GM19468 (cell line): ENCODE data around the gene FBXW9.
"Not testable (repeated sequence)": the region's sequence is repeated elsewhere in the genome, so short reads cannot be mapped to it uniquely, and the experiment has no call there.

Experiments
- ATAC-seq: cut with Tn5 transposase; IDR thresholded peaks from one replicate; pipeline ENCODE4 v1.9.1; 2021; ENCODE audit warnings: mild to moderate bottlenecking, moderate library complexity, moderate number of reproducible peaks; ENCODE audit not compliant: unreplicated experiment; ENCODE audit errors: extremely low read depth

Gene FBXW9

GRCh38 chr19:12720296-12720695 is 23.9 kb upstream of the FBXW9 start:
- ATAC-seq, result no peak

DNA sequence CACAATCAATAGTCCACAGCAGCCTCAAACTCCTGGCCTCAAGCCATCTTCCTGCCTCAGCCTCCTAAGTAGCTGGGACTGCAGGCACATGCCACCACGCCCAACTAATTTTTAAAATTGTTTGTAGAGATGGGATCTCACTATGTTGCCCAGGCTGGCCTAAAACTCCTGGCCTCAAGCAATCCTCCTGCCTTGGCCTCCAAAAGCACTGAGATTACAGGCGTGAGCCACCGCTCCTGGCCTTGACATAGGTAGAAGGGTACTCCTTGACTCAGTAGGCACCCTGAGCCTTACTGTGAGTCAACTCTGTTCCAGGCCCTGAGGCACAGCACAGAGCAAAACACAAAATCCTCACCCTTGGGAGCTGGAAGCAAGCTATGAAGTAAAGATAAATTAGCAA is 19.5 kb upstream of the FBXW9 start:
- no peak for ATAC-seq

GRCh38 chr19:12715102-12715501 is 18.7 kb upstream of the FBXW9 start:
- no peak for ATAC-seq

- ATAC-seq, result not testable (repeated sequence)
Observed at GRCh38 chr19:12713304-12713703, 16.9 kb upstream of the FBXW9 start.

DNA sequence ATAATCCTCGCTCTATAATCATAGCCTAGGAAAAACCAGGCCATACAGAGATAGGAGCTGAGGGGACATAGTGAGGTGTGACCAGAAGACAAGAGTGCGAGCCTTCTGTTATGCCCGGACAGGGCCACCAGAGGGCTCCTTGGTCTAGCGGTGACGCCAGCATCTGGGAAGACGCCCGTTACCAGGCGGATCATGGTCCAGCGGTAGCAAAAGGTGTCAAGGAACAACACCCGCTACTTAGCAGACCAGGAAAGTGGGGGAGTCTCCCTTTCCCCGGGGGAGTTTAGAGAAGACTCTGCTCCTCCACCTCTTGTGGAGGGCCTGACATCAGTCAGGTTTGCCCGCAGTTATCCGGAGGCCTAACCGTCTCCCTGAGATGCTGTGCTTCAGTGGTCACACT is 15.6 kb upstream of the FBXW9 start:
- not testable (repeated sequence) for ATAC-seq

- ATAC-seq, result no peak
Observed at GRCh38 chr19:12711187-12711586, 14.8 kb upstream of the FBXW9 start.

GRCh38 chr19:12708641-12709040 is 12.2 kb upstream of the FBXW9 start:
- ATAC-seq, result no peak

GRCh38 chr19:12706332-12706718 is 9.9 kb upstream of the FBXW9 start:
- no peak for ATAC-seq

- ATAC-seq, result no peak
Observed at GRCh38 chr19:12705654-12706331, 9.4 kb upstream of the FBXW9 start.

GRCh38 chr19:12705169-12705568 is 8.7 kb upstream of the FBXW9 start:
- no peak for ATAC-seq

GRCh38 chr19:12703046-12703445 is 6.6 kb upstream of the FBXW9 start:
- ATAC-seq, result no peak

DNA sequence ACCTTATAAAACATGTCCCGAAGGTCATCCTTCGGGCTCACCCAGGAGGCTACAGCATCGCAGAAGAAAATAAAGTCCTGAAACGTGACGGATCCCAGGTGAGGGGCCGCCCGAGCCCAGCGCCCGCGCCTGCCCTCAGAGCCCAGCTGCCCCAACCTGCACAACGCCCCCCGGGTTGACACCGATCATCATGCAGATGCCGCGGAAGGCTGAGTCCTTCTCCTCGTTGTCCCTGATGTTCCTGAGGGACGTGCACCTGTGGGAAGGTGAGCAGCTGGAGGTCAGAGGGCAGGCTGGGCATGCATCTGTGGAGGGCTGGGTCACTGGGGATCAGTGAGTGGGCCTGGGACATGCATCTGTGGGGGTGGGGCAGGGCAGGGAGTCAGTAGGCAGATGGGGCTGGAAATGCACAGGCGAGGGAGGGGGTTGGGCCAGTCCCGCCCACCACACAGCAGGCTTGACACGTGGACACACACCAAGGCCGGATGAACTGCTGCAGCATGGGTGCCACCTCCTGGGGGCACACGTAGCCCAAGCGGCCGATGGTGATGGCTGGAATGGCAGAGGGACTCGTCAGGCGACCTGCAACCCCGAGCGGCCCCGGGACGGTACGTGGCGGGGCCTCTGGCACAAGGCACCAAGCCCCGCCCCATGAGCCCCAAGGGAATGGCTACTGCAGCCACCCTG is 5.3 kb upstream of the FBXW9 start:
- ATAC-seq, result no peak

- ATAC-seq, result no peak
Observed at GRCh38 chr19:12698138-12698537, 1.7 kb upstream of the FBXW9 start.

DNA sequence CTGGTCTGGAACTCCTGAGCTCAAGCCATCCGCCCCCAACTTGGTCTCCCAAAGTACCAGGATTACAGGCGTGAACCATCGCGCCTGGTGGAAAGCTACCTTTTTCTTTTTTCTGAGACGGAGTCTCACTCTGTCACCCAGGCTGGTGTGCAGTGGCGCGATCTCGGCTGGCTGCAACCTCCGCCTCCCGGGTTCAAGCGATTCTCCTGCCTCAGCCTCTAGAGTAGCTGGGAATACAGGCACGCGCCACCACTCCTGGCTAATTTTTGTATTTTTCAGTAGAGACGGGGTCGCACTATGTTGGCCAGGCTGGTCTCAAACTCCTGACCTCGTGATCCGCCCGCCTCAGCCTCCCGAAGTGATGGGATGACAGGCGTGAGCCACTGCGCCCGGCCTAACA is 994 bp upstream of the FBXW9 start:
- ATAC-seq, result not testable (repeated sequence)

- peak; percentile 4 for ATAC-seq
Observed at GRCh38 chr19:12695997-12696365, 450 bp downstream of the FBXW9 start.

- ATAC-seq, result no peak
Observed at GRCh38 chr19:12695514-12695913, 917 bp downstream of the FBXW9 start.

- ATAC-seq, result no peak
Observed at GRCh38 chr19:12695096-12695495, 1.3 kb downstream of the FBXW9 start.

DNA sequence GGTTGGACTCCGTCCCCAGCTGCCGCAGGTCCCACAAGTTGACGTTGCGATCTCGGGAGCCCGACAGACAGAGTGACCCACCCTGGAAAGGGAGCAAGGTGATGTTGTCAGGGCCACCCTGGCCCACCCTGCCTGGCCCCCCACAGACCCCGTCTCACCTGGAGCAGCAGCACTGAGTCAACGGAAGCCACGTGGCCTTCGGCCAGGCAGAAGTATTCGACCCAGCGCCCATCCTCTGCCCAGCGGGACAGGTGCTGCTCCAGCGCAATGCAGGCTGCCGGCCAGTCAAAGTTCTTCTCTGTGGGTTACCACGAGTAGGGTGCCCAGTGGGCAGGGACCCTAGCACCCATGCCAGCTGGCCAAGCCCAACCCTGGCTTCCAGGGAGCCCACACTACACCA is 1.8 kb downstream of the FBXW9 start:
- ATAC-seq, result no peak

- no peak for ATAC-seq
Observed at GRCh38 chr19:12692960-12693359, 3.5 kb downstream of the FBXW9 start.

GRCh38 chr19:12689581-12690216 is 6.7 kb downstream of the FBXW9 start:
- no peak for ATAC-seq

GRCh38 chr19:12689012-12689411 is 7.4 kb downstream of the FBXW9 start:
- ATAC-seq, result no peak
